ENCODE measurements around the gene DNAJB14. TPM values are rescaled to one million over a fixed set of nuclear protein-coding genes. Genes with fewer than 3 reads are reported as not detected.

Gene DNAJB14
- total and polyA plus RNA-seq, 2 of the 13 experiments (the other 11 are each of a cell fraction or from before 2014, with no cell fraction given), result 9.1 to 38.1 TPM

DNA sequence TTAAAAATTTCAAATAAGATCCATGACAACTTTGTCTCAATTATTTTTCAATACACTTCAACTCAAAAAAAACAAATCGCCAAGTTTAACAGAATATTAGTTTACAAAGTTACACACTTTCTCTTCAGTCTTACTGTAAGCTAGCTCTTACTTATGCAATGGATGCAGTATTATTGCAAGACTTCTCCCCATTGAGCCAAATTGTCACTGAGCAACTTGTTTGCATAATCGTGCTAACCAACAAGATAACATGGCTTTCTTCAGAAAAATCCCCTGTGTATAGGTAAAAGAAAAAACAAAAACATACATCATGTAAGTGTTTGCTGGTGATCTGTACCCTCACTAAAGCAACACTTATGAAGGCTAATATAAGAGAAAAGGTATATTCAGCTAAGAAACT lies 18.9 kb downstream of the DNAJB14 start:
- H3K9ac ChIP-seq (ENCODE audit: insufficient read depth, low read depth, low read length), result no peak overlapping the region
- no peaks in the 10 kb centered on the region for H3K27me3 ChIP-seq (ENCODE audit: control insufficient read depth in 1 of 2, insufficient read depth in 2 of 2, low read length in 2 of 2)
- DNase-seq (ENCODE audit: low spot score), result no peak
- 93% methylated on average over 2 of the region's 2 CpGs for WGBS (ENCODE audit: low lambda C conversion rate)
- no peaks in the 10 kb centered on the region for H3K4me1 ChIP-seq (ENCODE audit: insufficient read depth, low read length)
- ChIA-PET CTCF (ENCODE audit: low intra/inter-chr PET ratio, low total read pairs) (no interaction called here), POLR2A (no interaction called here)
- no peak overlapping the region for H2AFZ ChIP-seq (ENCODE audit: low read length)
- FAIRE-seq, result no peak
- peaks cover 5 to 17% of the 10 kb centered on the region in 2 experiments; a peak in 4 of 5 replicates for H3K36me3 ChIP-seq (replicated peaks in 1 of 2; ENCODE audit: control insufficient read depth in 1 of 2, insufficient read depth in 2 of 2, low read length in 2 of 2)
- peaks cover 17% of the 10 kb centered on the region for H3K79me2 ChIP-seq (ENCODE audit: insufficient read depth, low read length)
- H3K4me2 ChIP-seq (ENCODE audit: low read depth, low read length), result no peak overlapping the region
- no peaks in the 10 kb centered on the region for H3K9me3 ChIP-seq (ENCODE audit: low read length)
- intact Hi-C loops (cut with micrococcal nuclease; ENCODE audit: unreplicated experiment), result no loop called here
- no TSS peak for BruUV-seq (replicated peaks)
- no peaks in the 10 kb centered on the region for H4K20me1 ChIP-seq (ENCODE audit: insufficient read depth, low read length)
- in situ Hi-C loops (cut with HindIII; ENCODE audit: extremely low pct_ligation_motif_present, low pct_unique_long_range_greater_than_20kb), result no loop called here
- ATAC-seq, result no peak
- no peak overlapping the region for H3K27ac ChIP-seq (ENCODE audit: extremely low read length, insufficient read depth, low read length)
- no peak overlapping the region for H3K4me3 ChIP-seq (replicated peaks in 1 of 3; ENCODE audit: insufficient read depth in 1 of 3, low read depth in 2 of 3, low read length in 3 of 3)
- TF ChIP-seq, protein P1, sequence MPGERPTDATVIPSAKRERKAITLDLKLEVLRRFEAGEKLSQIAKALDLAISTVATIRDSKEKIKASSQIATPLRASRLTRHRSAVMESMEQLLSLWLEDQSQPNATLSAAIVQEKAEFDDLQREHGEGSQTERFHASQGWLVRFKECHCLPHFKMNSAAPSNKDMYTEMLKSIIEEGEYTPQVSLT (CRISPR knock-in tag; IDR thresholded peaks at IDR 0.05; ENCODE audit: borderline replicate concordance, low read depth), result no peak
- no peak for TF ChIP-seq RELA (CRISPR knock-in tag; IDR thresholded peaks at IDR 0.05)
- no peak for TF ChIP-seq ZKSCAN8 (CRISPR knock-in tag; IDR thresholded peaks at IDR 0.05; ENCODE audit: borderline replicate concordance)
- TF ChIP-seq, protein P2, sequence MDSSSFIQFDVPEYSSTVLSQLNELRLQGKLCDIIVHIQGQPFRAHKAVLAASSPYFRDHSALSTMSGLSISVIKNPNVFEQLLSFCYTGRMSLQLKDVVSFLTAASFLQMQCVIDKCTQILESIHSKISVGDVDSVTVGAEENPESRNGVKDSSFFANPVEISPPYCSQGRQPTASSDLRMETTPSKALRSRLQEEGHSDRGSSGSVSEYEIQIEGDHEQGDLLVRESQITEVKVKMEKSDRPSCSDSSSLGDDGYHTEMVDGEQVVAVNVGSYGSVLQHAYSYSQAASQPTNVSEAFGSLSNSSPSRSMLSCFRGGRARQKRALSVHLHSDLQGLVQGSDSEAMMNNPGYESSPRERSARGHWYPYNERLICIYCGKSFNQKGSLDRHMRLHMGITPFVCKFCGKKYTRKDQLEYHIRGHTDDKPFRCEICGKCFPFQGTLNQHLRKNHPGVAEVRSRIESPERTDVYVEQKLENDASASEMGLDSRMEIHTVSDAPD (CRISPR knock-in tag; IDR thresholded peaks at IDR 0.05), result no peak
- no peak for TF ChIP-seq CHCHD3 (CRISPR knock-in tag; IDR thresholded peaks at IDR 0.05)
- TF ChIP-seq CREB1 (IDR thresholded peaks at IDR 0.05), result no peak
- TF ChIP-seq CREB1 (CRISPR knock-in tag; IDR thresholded peaks at IDR 0.05), result no peak
- no peak for TF ChIP-seq ZNF766 (CRISPR knock-in tag; IDR thresholded peaks at IDR 0.05; ENCODE audit: borderline replicate concordance)
- TF ChIP-seq SALL1 (CRISPR knock-in tag; IDR thresholded peaks at IDR 0.05), result no peak
- no peak for TF ChIP-seq GABPA (IDR thresholded peaks at IDR 0.05; ENCODE audit: low read depth, low read length)
- no peak for TF ChIP-seq GABPA (CRISPR knock-in tag; IDR thresholded peaks at IDR 0.05; ENCODE audit: low read depth)
- TF ChIP-seq RAD21 (CRISPR knock-in tag; IDR thresholded peaks at IDR 0.05), result no peak
- TF ChIP-seq, protein P3, sequence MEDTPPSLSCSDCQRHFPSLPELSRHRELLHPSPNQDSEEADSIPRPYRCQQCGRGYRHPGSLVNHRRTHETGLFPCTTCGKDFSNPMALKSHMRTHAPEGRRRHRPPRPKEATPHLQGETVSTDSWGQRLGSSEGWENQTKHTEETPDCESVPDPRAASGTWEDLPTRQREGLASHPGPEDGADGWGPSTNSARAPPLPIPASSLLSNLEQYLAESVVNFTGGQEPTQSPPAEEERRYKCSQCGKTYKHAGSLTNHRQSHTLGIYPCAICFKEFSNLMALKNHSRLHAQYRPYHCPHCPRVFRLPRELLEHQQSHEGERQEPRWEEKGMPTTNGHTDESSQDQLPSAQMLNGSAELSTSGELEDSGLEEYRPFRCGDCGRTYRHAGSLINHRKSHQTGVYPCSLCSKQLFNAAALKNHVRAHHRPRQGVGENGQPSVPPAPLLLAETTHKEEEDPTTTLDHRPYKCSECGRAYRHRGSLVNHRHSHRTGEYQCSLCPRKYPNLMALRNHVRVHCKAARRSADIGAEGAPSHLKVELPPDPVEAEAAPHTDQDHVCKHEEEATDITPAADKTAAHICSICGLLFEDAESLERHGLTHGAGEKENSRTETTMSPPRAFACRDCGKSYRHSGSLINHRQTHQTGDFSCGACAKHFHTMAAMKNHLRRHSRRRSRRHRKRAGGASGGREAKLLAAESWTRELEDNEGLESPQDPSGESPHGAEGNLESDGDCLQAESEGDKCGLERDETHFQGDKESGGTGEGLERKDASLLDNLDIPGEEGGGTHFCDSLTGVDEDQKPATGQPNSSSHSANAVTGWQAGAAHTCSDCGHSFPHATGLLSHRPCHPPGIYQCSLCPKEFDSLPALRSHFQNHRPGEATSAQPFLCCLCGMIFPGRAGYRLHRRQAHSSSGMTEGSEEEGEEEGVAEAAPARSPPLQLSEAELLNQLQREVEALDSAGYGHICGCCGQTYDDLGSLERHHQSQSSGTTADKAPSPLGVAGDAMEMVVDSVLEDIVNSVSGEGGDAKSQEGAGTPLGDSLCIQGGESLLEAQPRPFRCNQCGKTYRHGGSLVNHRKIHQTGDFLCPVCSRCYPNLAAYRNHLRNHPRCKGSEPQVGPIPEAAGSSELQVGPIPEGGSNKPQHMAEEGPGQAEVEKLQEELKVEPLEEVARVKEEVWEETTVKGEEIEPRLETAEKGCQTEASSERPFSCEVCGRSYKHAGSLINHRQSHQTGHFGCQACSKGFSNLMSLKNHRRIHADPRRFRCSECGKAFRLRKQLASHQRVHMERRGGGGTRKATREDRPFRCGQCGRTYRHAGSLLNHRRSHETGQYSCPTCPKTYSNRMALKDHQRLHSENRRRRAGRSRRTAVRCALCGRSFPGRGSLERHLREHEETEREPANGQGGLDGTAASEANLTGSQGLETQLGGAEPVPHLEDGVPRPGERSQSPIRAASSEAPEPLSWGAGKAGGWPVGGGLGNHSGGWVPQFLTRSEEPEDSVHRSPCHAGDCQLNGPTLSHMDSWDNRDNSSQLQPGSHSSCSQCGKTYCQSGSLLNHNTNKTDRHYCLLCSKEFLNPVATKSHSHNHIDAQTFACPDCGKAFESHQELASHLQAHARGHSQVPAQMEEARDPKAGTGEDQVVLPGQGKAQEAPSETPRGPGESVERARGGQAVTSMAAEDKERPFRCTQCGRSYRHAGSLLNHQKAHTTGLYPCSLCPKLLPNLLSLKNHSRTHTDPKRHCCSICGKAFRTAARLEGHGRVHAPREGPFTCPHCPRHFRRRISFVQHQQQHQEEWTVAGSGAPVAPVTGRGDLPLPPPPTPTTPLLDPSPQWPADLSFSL (CRISPR knock-in tag; IDR thresholded peaks at IDR 0.05), result no peak
- no peak for TF ChIP-seq SNAPC2 (CRISPR knock-in tag; IDR thresholded peaks at IDR 0.05)
- TF ChIP-seq ZNF329 (CRISPR knock-in tag; IDR thresholded peaks at IDR 0.05; ENCODE audit: low read depth), result no peak
- TF ChIP-seq ZNF282 (IDR thresholded peaks at IDR 0.05; ENCODE audit: partially characterized antibody), result no peak
- TF ChIP-seq ZNF616 (CRISPR knock-in tag; IDR thresholded peaks at IDR 0.05; ENCODE audit: low read depth), result no peak
- no peak for TF ChIP-seq ATM (IDR thresholded peaks at IDR 0.05; ENCODE audit: borderline replicate concordance)
- TF ChIP-seq TBX3 (IDR thresholded peaks at IDR 0.05; ENCODE audit: borderline replicate concordance), result no peak
- TF ChIP-seq, protein P4, sequence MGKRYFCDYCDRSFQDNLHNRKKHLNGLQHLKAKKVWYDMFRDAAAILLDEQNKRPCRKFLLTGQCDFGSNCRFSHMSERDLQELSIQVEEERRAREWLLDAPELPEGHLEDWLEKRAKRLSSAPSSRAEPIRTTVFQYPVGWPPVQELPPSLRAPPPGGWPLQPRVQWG (CRISPR knock-in tag; IDR thresholded peaks at IDR 0.05; ENCODE audit: borderline replicate concordance, low read depth), result no peak

Data from HepG2 (cell line).